ENCODE data around the gene FIBIN.
"Not testable (repeated sequence)": the region's sequence is repeated elsewhere in the genome, so short reads cannot be mapped to it uniquely, and the experiment has no call there.

FIBIN gene

DNA sequence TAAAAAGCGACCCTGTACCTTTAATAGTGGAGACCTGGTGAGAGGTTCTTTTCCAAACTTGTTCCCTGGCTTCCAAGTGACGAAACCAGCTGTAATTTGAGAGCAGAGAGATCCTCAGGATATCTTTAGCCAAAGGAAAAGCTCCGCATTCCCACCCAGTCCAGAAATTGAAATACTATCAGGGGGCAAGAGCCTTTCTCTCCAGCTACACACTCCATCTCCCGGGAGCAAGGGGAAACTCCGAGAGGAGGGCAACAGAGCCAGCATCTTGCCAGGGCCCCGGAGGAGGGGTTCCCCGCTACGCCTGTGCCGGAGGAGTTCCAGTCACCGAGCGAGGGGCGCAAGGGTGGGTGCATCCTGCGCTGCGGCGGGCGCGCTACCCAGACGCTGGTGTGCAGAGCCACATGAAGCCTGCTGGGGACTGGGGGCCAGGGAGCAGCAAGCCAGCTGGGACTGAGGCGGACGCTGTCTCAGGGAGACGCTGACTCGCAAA is at the start of gene FIBIN:
Gene FIBIN (plus strand): TSS at position 148 of the 493 bp plus-strand sequence. CDS start 415 bp downstream, outside the sequence.
- DNase-seq: no peak

DNA sequence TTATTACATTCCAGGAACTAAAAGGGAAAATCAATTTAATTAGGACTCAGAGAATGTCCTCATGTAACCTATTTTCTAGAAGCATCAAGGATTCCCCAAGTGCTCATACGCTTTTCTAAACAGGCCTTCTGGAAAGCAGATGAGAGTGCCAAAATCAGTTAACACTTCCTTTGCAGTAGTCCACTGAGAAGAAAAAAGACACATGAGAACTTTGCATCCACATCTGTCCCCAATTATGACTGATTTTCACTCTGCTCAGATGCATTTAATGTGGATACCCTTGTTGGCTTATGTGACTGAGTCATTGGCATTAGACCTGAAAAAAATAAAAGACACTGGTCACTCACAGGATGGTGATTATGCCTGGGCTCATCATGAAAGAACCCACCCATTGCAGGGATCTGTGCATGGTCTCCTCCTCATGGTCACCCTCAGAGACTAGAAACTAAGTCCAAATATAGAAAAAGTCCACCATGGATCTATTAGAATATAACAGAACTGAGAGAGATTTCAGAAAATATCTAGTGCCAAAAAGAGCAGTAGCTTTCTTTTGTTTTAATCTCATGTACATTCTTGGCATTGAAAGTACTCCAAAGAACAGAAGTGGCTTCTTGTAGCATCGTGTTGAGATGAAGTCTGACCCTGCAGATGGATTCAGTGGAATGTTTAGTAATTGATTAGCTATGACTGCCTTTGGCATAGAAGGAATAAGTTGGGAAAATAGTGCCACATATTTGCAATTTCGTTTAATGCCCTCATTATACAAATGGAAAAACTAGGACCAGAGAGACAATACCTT is 48.8 kb upstream of the FIBIN start:
- DNase-seq: no peak

DNA sequence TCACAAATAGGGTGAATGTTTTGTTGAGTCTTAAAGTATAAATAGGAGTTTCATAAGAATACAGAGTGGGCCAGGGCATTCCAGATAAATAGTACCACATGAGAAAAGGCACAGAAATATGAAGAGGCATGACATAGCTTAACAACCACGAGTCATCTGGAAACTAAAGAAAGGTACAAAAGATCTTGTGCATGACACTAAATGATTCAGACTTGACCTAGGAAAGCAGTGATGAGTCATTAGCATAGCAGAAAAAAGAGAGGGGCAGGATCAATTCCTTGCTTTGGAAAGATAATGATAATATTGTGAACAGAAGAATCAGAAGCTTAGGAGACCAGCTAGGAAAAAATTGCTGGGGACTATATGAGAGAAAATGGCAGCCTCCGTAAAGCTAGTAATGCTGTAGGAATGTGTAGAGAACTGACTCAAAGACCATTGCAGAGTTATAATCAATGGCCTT is 47.6 kb upstream of the FIBIN start:
- no peak for DNase-seq

DNA sequence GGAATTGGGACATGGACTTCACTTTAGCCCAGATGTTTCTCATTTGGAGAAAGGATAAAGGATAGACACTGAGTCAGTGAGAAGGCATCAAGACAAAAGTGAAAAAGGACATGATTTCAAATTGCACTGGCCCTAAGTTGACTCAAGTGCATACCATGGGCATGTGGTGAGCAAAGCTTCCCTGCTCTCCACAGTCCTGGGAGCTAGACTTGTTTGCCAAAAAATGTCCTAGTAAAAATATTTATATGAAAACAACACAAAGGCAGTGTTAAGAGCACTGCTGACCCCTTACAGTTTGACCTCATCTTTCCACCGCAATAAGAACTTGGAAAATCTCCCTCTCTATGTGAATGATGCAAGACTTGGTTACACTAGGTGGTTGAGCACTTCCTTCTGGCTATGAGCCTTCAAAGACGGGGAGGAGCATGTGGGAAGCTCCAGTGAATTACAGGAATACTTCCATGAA is 46.5 kb upstream of the FIBIN start:
- DNase-seq: no peak

DNA sequence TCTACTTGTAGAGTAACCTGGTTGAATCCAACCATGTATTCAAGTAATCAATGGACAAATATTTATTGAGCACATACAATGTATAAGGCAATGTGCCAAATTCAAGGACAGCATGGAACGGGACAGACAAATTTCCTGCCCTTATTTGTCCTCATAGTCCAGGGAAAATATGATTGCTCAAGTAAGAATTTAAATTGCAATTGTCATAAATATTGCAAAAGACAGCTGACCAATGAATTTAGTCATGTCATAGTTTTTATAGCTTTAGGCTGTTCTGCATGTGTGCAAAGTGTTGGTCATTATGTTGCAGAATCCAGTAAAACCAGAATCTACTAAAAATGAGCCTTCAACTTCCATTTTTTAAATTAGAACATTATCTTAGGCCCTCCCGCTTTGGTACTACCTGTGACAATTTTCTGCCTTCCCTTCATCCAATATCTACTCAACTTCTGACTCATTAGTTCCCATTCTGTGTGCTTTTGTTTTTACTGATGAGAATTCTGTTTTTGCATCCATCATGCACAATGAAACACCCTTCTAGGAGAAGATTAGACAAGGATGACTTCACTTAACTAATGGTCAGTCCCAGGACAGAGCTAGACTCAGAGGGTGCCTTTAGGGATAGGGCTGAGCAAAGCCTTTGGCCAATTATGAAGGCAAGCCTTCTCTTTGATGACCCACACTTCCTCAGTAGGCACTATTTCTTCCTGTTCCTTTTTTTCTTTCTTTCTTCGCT is 45.8 kb upstream of the FIBIN start:
- DNase-seq: no peak

DNA sequence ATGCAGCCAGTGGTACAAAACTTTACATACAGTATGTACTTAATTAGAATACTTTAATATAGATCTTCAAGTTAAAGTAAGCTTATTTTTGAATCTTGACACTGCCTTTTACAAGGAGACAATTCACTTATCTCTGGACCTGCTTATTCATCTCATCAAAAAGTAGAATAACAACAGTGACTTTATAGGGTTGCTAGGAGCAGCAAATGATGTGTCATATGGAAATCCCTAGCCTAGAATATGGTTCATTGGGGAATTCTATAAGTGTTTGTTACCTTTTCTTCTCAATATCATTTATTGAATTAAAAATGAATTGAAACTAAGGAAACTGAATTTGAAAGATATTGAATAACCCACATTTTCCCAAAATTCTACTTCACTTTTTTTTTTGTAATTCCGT is 45.0 kb upstream of the FIBIN start:
- DNase-seq: no peak

DNA sequence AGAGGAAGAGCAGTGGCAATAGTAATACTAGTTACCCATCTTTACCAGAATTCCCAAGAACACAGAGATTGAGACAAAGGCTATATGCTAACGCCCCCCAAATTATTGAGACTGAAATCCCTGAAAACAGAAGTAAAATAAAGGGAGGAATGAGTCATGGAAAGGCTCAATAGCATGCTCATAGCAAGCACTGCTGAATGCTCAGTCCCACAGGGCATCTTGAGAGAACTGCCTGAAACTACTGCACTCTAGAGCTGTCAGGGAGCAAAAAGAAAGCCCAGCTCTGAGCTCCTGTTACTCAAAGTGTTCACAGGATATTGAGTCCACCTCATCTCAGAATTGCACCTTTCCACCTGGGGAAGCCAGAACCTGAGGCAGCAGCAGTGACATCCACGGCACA is 44.1 kb upstream of the FIBIN start:
- DNase-seq: no peak

DNA sequence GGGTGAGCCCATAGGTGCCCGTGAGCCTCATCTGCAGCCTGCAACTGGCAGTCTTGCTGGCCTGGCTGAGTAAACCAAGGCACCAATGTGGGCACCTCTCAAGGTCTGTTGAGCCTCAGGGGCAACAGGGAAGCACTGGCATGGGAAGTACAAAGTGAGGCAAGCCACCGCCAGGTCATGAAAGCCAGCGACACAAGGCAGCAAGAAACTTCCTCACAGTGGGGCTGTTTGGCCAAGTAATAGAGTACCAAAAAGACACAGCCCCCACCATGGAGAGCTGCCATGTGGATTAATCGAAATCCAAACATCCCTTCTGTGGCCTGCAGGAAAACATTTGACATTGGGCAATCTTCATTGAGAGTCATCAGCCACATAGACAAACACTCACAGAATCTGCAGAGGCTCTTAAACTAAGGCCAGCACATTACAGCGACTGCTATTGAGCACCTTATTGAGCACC is 43.6 kb upstream of the FIBIN start:
- no peak for DNase-seq

DNA sequence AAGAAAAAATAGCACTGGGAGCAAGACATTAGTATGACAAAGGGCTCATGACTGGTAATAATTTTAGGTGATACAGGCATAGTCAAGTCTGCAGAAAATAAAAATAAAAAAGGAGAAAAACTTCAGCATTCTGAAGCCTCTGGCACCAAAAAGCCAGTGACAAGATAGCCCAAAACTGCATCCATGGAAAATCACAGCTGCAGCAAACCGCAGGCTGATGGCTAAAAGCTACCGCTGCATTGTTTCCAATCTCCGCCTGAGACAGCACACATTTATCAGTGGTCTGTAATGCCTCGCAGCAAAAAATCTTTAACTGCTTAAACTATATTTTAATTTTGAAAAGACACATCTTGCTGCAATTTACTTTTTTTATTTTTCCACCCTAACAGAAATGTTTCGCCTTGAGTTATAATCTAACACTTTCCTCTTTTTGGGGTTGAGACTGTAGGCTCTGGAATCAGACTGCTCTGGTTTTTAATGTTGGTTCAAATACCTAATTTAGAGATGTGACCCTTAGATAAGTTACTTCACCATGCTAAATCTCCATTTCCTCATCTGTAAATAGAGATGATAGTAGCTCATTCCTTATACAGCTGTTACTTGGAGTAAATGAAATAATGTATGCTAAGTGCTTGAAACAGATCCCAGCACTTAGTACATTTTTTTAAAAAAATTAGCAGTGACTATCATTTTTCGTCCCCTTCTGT is 42.0 kb upstream of the FIBIN start:
- DNase-seq: no peak

DNA sequence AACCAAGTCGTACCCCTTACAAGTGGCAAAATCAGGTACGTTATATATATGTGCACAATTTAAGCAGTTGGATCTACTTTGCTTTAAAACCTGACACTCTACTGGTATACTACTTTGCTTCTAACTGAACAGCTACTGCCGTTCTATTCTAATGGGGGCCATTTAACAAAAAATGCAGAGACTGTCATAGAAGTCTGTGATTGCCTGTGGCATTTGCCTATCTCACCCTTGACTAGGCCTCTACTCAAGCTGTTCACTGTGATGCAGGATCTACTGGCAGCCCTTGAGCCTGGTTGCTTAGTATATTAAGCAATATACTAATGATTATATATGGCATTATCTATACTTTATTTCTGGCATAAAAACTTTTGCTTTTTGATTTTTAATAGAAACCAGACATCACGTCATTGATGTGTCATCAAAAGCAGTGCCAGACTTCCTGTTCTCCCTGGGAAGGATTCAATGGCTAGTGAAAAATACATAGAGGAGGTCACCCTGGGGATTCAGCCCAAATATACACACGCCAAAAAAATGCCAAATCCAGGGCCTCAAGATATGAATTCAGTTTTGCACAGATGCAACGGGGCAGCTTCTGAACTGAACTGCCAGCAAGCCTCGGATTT is 40.0 kb upstream of the FIBIN start:
- DNase-seq: no peak

DNA sequence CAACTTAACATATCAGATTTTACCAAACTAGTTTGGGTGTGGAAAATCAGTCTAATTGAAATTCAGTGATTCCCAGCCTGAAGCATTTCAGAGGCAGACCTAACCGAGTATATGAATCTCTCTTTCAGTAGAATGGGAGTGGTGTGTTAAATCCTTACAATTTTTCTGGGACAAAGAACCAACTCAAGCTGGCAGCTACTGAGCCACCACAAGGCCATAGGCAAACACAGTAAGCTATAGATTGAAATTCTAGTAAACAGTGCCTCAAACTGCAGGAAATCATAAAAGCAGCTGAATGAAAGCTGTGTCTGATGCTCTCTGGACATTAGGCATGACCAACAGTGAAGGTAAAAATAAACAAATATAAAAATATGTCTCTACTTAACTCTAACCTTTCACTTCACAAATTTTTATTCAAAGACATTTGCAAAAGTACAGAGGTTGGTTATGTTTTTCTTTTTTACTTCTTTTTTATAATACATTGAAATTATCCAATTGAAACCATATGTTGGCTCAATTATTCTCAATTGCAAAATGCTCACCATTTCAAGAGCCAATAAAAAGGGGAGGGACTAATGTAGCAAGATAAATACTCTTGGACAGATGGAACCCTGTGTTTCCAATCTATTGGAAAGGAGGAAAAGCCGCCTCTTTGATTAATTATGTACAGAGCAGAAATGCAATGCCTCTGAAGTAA is 35.8 kb upstream of the FIBIN start:
- DNase-seq: no peak

DNA sequence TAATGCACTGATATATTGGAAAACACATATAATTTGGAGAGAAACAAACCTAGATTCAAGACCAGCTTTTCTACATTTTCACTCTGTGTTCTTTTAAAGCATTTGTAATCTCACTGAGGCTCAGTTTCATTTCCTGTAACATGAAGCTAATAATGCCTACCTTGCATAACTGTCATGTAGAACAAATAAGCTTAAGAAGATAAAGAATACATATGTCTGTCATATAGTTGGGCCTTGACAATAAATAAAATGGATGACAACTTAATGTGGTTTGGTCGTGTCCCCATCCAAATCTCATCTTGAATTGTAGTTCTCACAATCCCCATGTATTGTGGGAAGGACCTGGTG is 35.2 kb upstream of the FIBIN start:
- DNase-seq: no peak

DNA sequence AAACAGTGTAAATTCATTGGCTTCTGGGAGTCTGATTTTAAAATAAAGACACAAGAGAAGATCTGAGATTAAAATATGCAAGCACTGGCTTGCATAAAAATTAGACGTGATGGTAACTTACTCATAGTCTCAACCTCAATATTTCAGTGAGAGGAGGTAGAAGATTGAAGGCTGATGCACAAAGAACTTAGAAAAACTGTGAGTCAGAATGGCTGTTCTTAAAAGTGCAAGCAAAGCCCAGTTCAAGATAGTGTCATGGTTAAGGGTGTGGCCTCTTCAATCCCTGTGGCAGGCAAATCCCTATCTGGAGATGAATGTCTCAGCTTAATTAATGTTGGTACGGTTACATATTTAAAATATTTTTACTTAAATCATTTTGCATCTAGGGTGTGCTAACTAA is 33.6 kb upstream of the FIBIN start:
- DNase-seq: no peak

DNA sequence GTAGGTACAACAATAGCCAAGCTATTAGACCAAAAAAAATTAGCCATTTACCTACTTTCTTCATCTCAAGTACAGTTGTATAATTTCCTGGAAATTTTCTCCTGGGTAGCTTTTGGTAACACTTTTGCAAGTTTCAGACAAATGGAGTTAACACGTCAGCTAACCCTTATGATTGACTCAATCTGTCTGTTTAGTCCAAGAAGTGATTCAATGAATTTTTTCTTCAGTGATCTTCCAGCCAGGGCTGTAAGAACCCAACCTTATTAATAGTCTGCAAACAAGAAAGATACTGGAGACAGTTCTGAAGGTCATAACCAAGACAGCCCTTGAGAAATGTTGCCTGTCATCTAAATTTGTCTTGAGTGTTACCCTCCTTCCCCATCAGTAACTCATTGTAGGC is 30.1 kb upstream of the FIBIN start:
- DNase-seq: no peak

DNA sequence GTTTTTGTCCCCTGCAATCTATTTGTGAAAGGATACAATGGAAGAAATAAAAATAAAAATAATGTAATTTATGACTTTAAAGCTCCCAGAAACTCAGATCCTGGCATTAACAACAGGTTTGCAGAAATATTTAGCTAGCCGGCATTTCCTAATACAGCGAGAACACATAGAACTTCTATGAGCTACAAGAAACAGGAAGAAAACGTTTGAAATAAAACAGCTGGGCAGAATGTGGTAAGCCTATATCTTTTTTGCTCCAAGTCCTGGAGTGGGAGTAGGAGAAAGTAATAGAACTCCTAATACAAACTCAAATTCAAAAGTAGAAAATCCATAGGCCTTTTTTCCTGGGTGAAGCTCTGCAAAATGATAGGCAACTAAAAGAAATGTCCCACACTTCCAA is 29.6 kb upstream of the FIBIN start:
- DNase-seq: no peak

DNA sequence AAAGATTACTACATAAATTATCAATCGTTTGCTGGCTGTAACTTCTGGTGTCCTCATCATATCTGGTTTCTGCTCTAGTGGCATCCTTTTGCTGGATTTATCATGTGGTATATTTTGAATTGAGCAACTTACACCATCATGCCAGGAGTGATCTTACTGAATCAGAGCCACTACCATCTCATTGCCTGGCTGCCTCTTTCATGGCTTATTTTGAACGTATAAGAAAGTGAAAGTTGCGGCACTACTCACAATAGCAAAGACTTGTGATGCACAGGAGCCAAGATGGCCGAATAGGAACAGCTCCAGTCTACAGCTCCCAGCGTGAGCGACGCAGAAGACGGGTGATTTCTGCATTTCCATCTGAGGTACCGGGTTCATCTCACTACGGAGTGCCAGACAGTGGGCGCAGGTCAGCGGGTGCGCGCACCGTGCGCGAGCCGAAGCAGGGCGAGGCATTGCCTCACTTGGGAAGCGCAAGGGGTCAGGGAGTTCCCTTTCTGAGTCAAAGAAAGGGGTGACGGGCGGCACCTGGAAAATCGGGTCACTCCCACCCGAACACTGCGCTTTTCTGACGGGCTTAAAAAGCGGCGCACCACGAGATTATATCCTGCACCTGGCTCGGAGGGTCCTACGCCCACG is 28.9 kb upstream of the FIBIN start:
- DNase-seq: not testable (repeated sequence)

DNA sequence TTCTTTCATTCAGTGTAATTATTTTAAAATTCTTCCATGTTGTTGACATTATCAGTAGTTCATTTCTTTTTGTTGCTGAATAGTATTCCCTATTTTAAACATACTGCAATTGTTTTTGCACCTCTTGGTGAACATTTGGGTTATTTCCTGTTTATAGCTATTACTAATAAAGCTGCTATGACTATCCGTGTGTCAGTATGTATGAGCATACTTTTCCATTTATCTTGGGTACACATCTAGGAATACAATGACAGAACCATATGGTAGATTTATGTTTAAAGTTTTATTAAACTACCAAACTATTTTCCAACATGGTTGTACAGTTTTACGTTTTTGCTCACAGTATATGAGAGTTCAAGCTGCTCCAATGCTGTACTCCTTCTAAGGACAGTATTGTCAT is 22.0 kb upstream of the FIBIN start:
- DNase-seq: no peak

DNA sequence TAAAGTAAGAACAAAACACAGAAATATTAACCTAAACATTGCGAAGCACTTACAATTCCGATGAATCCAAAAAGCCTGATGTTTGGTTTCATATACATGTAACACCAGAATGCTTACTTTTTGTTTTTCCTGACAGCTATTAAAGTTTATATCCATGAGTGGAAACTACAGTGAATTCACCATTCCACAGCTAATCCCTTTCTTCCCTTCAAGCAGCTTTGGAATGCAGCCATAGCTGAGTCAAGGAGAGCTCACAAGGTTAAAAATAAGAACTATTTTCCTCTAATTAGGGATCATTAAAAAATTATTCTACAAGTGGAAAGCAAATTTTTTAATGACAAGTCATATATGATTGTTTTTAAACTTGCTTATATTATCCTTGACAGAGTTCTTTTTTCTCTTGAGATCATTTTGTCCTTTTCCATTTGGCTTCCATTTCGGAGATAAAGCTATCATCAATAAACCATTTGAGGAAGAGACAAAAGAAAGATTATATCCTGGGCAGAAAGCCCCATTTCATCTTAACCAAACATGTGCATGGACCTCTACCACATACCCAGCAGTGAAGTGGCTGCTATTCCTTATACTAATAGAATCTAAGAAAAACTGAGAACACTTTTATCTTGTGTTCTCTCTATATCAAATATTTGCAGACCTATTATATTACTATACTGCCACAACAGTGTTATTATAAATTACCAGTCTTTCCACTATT is 19.7 kb upstream of the FIBIN start:
- no peak for DNase-seq

DNA sequence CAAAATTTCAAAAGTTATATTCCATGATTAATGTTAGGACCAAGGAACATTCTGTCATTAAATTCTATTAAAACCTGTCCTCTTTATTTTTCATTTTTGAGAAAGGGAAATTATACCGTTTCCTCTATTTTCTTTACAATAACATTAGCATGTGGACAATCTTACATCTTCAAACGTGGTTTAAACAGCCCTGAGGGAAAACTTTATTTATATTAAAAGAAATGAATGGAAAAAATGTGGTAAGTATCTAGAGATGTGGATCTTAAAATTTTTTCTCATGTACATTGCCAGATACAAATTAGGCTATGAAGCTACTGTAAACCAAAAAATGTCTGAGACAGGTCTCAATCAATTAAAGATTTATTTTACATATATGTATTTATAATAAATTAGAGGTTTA is 18.9 kb upstream of the FIBIN start:
- DNase-seq: no peak

DNA sequence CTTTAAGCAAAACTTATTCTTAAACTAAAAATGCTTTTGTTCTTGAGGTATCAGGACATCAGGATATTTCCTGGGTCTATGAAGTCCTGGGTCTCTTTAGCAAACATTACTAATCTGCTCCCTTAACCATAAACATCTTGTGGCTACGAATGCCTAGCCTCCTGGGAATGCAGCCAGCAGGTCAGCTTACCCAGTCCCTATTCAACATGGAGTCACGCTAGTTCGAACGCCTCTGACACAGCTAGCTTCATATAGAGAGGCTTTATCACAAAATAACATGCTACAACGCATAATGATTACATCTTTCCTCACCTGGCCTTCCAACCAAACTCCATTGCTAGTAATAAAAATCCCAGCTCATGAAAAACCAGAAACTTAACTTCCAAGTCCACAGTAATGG is 17.5 kb upstream of the FIBIN start:
- no peak for DNase-seq

DNA sequence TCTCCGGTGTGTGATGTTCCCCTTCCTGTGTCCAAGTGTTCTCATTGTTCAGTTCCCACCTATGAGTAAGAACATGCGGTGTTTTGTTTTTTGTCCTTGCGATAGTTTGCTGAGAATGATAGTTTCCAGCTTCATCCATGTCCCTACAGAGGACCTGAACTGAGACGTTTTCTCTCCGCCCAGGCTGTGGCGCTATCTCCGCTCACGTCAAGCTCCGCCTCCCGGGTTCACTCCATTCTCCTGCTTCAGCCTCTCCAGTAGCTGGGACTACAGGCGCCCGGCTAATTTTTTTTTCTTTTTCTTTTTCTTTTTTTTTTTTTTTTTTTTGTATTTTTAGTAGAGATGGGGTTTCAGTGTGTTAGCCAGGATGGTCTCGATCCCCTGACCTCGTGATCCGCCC is 16.7 kb upstream of the FIBIN start:
- DNase-seq: not testable (repeated sequence)
